Islet of Langerhans (tissue), 1 donor: ENCODE measurements around the gene DST.
A peak's percentile ranks its signal among the peaks of the same experiment; 100 is the strongest.
"Not testable (repeated sequence)": the region's sequence is repeated elsewhere in the genome, so short reads cannot be mapped to it uniquely, and the experiment has no call there.

Source experiments
- FAIRE-seq: peaks from one replicate; lab custom pipeline; 2011; peaks lifted over from hg19 to GRCh38; lab: Jason Lieb, UNC

DST gene

DNA sequence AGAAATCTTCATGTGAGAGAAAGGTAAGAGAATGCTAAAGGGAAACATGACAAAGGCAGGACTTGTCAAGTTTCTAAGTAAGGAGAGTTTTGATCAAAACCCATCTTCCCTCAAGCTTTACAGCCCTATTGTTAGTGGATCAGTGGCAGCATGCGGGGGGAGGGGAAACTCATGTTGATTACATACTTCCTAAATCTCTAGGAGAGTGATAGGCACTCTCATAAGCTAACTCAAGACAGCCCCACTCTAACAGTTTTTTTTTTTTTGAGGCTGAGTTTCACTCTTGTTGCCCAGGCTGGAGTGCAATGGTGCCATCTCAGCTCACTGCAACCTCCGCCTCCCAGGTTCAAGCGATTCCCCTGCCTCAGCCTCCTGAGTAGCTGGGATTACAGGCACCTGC lies 18.6 kb upstream of the DST start:
- not testable (repeated sequence) for FAIRE-seq

DNA sequence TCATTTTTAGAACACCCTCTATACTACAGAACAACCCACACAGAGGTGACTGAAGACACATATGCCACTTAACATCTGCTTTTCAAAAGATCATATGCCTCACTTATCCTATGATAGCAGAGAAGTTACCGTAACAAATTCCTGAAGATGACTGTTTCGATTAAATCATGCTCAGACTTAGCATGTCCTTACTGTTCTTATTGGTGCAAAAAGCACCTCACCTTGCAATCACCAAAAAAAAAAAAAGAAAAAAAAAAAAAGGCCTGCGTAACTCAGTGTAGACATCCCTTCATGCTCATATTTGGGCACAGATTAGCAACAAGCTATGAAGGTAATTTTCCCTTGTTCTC lies 17.7 kb upstream of the DST start:
- FAIRE-seq: no peak

DNA sequence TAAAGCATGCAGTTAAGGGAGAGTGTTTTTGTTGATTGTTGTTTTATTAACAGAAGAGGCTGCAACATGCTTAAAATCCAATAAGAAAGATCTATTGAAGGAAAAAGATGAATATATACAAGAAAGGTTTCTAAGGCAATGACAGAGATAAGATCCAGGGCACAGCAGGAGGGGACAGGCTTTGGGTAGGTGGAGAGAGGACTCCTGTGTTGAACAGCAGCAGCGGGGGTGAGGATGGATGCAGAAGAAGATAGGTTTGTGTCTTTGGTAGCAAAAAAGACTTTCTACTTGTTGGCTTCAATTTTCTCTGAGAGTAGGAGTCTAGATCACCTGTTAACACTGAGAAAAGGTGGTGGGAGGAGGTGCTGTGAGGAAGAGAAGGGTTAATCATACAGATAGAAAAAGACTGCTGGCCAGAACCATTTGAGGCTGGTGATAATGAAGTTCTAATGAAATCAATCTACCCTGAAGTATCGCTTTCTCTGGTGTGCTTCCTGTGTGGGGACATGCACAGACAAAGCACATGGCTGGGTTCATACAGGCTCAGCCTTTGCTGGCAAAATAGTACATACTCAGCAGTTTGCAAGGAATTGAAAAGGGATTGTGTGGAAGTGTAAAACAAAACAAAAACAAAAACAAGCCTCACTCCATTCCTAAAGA lies 17.2 kb upstream of the DST start:
- peak; percentile 41 for FAIRE-seq

DNA sequence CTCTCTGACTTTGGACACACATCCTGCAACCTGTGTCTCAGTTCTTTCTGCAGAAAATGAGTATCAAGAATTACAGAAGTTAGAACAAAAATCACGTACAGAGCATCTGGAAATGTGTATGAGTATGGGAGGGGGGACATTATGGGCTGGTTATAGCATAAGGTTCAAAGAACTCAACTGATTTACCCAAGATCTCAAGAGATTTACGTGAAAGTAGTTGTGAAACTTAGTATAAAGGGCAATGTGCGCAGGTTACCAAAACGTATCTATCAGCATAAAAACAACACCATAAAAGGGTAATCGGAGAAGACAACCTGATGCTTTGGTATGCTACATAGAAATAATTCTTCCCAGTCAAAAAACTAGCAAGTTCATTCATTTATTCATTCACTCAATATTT lies 15.6 kb upstream of the DST start:
- FAIRE-seq: no peak

DNA sequence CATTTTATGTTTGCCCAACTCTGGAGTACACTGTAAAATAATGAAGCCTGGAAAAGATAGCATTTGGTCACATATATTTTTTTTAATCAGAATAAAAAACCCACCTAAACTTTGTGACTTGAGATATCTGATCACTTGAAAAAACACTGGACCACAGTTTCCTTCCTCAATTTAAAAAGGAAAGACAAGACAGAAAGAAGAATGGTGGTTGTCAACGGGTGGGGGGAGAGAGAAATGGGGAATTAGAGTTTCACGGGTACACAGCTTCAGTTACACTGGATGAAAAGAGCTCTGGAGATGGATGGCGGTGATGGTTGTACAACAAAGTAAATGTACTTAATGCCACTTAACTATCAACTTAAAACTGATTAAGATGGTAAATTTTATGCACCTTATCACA lies 14.7 kb upstream of the DST start:
- FAIRE-seq: no peak

DNA sequence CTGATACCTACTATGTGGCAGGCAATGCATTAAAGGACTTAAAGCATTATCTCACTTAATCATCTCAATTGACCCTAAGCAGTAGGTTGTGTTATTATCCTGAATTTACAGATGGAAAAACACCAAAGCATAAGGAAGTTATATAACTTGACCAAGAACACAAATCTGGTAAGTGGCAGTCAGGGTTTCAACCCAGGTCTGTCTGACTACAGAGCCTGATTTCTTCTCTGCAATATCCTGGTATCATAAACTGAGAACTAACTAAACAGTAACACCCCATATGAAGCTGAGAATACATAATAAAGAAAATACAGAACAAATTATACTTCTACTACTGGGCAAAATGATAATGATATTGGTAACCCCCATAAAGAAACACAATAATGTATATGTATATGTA lies 13.8 kb upstream of the DST start:
- FAIRE-seq: peak; percentile 41

DNA sequence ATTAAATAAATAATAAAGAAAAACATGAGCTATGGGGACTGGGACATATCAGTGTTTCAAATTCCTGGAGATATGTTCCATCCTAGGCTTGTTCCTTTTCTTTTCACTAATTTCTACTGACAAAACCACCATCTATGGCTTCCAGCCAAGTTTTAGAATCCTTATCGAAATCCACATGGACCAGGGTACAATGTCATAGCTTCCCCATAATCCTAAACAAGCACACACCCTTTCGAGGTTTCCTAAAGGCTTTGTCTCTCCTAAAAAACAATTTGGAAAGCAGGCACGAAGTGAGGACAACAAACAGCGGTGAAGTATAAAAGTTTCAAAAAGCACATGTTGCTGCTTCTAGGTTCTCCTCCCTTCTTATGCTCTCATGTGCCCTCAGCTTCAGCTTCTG lies 13.3 kb upstream of the DST start:
- no peak for FAIRE-seq

DNA sequence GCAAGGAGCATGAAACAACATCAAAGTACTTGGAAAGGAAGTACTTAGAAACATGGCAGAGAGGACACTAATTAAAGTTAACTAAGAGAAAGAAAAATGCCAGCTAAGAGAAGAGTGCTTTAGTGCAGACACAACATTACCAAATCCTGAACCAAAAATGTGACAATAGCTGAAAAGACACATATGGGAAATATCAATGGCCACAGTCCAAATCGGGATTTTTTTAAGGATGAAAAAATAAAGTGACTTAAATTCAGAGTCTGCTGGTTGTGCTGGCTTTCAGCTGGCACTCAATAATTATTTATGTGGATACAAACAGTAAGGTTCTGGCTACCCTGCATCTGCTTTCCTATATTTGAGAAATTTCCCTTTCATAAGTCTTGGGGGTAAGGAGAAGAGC lies 12.6 kb upstream of the DST start:
- no peak for FAIRE-seq

DNA sequence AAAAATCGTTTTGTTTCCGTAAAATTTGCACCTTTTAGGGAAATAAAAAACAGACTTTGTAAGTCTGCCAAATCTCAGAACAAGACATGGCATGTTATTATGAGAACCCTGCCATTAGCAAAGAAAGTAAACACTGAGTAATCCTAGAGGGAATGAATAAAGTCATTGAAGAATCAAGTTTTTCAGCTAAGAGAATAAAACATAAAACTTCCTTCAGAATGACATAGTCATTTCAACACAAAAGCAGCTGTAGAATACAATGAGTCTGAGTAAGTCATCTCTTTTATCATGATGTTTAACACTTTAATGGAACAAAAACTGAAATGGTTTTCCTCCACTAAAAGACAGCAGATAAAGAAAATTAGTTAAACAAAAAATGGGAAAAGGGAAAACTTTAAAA lies 10.3 kb upstream of the DST start:
- peak; percentile 95 for FAIRE-seq

DNA sequence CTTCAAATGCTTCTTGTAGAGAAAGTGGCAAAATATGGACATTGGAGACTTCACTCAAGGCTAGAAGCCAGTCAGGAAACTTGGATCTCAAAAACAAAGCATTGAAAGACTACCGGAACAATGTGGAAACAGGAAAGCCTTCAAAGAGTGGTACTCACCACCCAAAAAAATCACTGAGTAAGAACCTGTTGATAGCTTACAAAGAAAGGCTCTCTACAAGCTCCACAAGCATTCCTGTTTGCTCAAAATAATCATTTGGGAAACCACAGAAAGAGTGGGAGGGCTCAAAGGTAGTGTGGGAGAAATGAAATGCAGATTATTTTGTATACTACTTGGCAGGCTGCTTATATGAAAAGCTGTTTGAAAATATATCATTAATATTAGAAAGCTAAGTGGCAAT lies 9.5 kb upstream of the DST start:
- FAIRE-seq: no peak

DNA sequence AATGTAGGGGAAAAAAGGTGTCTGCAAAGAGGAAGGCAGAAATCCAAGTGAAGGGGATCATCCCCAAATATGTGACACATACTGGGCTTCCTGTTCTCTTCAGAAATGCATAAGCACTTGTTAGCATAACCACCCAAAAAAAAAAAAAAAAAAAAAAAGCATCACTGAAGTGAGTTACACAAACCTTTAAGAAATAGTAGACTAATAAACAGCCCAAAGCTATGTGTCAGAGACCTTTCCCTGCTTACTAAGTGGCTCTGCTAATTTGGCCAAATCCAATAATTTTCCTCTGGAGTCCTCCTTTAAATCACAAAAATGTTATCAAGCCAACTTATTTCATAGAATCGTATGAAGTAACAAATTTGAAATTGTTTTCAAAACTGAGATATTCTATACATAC lies 7.5 kb upstream of the DST start:
- FAIRE-seq: no peak

DNA sequence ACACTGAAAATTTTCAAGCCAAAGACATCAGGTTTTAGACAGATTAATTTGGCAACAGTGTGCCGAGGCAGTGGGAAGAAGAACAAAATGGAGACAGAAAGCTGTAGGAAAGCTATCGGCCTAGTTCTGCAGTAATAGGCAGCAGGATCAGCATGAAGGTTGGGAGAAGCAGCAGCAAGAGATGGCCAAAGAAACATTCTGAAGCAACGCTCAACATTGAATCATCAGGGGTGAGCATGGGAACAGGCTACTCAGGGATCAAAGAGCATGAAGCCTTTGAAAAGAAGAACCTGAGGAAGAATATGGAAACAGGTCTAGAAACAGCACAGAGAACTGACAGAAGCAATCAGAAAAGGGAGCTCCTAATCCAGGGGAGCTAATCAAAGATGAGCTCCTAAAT lies 7.1 kb upstream of the DST start:
- no peak for FAIRE-seq

DNA sequence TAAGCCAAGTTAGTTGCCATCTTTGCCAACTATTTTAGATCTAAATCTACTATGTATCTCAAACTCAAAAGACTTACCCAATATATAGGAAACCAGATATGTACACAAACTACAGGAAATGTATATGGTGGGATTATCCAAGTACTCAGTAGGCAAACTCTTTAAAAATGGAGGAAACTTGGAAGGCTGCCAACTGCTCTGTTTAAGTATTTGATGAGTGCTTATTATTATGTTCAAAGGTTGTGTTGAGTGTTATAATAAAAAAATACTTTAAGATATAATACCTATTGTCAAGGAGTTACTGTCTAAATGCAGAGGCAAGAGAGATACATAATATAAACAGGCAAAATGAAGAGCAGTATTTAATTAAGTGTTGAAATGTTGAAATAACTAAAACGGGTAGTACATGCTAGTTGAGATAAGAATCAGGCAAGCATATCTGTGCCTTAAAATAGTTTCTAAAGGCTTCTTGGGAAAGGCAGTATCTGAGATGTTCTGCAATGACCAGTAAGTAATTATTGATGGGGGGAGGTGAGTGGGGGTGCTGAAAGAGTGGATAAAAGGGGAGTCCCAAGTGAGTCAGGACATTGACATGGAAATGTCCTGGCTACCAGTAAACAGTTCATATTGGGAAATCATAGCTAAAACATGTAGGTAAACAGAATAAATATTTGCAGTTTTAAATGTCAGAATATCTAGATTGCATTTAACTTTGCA lies 6.5 kb upstream of the DST start:
- no peak for FAIRE-seq

DNA sequence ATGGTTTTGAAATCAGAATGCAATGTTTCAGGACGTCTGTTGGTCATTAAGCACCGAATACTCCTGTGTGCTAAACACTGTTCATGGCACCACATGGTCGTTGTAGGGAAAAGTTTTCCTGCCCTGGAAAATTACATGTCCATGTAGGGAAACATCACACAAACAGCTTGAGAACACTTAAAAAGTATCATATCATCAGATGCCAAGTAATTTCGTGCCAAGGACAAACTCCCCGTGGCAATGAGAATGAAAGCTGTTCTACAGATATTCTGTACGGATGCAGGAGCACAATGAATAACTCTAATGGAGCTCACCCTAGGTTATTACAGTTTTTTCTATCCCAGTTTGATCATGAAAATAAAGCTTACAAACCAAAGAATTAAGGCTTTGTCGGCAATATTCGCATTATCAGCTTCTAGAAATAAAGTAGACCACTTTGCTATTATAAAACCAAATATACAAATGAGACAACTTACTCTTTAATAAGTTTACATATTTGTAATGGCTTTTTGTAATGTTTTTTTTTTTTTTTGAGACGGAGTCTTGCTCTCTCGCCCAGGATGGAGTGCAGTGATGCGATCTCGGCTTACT lies 4.6 kb upstream of the DST start:
- no peak for FAIRE-seq

DNA sequence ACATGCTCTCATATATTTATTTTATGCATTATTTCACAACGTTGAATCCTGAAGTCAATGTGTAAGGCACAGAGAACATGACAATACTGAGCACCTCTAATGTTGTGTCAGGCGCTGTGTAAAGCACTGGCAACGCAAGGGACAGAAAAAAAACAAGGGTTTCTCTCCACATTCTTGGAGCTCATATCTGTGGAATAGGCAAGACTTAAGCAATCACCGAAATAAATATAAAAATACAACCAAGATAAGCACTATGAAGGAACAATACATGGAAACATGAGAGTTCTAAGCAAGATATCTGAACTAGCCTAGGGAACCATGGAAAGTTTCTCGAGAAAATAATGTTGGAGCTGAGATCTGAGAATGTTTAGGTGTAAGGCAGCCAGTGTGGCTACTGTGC lies 1.7 kb upstream of the DST start:
- no peak for FAIRE-seq

DNA sequence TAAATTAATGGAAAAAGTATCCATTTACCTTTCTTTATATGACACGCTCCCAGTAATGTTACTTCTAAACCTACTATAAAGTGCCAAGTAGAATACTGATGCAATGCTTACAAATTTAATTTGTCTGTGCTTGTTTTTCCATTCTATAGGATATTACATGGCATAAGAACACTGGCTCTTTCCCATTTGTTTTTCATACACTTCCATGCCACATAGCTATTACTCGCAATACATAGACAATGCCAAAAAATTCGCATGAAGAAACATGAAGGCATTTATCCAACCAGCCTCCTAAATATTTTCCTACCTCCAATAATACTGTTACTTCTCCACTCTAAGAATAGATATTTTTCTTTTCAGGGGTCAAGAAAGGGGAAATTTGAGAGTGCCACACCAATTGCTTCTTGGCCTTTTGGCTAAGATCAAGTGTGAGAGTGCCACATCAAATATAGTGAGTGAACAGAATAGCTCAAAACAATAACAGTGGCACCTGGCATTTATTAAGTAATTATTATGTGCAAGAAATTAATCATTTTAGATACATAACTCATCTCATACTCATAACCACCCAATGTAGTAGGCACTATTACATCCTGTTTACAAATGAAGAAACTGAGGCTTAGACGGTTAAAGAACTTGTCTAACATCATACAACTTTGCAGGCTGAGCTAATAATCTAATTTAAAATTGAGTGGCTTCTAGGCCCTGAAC lies 845 bp upstream of the DST start:
- no peak for FAIRE-seq

DNA sequence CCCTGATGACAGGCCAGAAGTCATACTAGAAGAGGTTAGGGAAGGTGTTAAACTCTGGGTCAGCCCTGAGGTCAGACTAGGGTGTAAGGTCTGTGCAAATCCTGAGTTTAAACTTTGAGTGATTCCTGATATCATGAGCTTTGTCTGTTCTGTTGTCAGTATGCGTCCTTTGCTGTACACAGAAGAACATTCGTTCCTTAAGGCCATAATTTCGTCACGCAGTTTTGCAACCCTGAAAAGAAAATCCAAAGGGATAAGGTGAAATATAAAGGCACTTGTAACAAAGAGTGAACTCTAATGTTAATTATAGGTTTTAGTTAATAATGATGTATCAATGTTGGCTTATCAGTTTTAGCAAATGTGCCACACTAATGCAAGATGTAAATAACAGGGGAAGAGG lies 2.3 kb downstream of the DST start:
- FAIRE-seq: no peak

DNA sequence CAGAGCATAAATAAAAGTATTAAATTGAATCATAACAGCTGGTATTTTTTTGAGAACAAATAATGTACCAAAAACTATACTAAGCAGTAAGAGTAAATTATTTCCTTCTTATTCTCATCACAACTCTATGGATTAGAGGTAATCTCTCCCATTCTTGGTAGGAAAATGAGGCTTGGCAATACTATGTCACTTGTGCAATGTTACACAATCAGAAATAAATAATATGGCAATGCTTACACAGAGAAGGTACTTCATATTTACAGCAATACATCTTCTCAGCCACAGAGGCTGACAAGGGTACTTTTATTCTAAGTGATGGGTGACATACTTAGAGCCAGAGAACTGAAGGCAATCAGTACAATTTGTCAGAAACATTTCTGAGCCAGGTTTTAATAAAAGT lies 3.9 kb downstream of the DST start:
- no peak for FAIRE-seq

DNA sequence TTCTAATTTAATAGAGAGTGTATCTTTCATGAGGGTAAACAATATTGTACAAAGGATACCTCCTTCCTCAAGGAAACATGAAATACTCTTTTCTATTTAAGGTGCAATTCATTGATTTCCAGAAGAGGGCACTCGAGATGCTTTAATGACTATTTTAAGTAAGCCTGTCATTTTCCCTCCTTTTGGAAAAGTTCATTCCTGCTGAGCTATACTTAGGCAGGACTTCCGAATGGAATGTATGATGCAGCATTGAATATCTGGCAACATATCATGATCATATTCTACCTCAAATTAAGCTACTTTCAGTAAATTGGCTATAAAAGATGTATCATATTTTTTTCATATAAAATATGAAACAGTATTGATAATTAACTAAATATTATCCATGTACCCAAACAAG lies 5.0 kb downstream of the DST start:
- peak; percentile 99 for FAIRE-seq

DNA sequence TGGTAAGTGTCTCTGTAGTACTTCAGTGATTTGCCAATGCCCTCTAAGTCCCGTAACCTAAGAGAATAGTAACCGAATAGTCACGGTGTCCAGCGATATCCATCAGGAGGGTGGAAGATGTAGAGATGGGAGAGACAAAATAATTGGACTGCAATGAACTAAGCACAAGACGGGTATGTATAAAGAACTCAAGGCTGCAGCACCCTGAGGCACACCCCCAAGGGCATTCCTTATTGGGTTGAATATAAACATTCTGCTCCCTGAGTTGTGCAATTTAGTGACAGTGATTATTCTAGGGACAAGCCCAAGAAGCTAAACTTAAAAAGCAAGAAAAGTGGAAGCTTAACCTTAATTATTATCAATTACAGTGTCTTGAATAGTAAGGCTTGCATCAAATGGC lies 14.6 kb downstream of the DST start:
- no peak for FAIRE-seq

DNA sequence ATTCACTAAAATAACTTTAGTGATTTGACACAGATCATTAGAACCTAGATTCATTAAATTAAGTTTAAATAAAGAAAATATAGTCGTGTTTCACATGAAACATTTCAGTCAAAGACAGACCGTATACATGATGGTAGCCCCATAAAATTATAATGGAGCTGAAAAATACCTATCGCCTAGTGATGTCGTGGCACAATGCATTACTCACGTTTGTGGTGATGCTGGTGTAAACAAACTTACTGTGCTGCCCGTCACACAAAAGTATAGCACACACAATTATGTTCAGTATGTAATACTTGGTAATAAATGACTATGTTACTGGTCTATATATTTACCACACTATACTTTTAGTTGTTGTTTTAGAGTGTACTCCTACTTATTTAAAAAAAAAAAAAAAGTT lies 17.3 kb downstream of the DST start:
- FAIRE-seq: no peak

DNA sequence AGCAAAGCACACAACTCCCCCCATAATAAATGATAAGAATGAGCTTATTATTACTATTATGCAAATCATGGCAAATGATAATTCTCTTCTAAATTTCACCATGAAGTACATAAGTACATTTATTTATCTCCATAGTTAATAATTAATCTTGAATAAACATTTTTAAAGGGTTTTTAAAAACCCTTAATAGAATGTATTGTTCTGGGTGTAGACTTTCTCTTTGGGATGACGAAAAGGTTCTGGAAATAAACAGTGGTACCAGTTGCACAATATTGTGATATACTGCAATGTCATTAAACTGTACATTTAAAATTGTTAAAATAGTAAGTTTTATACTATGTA lies 18.0 kb downstream of the DST start:
- peak; percentile 72 for FAIRE-seq

DNA sequence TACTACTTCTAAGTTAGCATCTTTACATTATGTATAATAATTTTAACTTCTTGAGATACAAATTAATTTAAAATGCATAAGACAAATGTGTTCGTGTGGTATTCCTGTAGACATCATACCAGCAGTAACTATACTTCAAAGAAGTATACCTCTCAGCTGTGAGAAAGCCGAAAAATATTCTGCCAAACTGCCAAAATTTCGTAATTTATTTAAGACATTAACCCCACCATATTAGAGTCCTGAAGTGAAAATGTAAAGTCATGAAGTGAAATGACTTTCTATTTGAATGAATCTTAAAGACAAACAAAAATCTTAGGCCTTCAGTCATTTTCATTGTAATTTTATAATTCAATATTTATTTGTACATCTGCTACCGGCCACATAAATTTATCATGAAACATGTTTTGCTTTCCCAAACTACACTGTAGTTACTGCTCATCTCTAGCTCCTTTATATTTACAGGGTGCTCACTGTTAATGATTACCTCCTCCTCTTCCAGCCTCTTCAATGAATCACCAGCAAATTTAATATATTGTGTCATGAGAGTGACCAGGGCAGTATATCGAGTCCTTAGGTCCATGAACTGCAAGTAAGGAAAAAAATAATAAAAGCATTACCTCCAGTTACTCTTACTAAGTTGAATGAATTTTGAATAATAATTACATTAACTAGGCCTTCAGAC lies 18.5 kb downstream of the DST start:
- FAIRE-seq: peak; percentile 86
